Lower leg skin (tissue), 3 donors: ENCODE data around the gene MUC12.
"Not testable (repeated sequence)": the region's sequence is repeated elsewhere in the genome, so short reads cannot be mapped to it uniquely, and the experiment has no call there.

Experiments
- CTCF ChIP-seq, 3 donors: fragments of 450-650 bp; IDR thresholded peaks; one replicate each; pipeline ENCODE4 v1.5.1; 2016; ENCODE audit warnings: antibody characterized with exemption in 3 of 3, mild to moderate bottlenecking in 3 of 3, moderate library complexity in 2 of 3
- POLR2A ChIP-seq, 2 donors: fragments of 450-650 bp; IDR thresholded peaks; one replicate each; pipeline ENCODE4 v1.6.1; 2016 to 2017; ENCODE audit warnings: antibody characterized with exemption in 2 of 2, mild to moderate bottlenecking in 1 of 2, moderate library complexity in 1 of 2

- not testable (repeated sequence) for TF ChIP-seq CTCF, POLR2A (IDR thresholded peaks at IDR 0.05)
Measured at GRCh38 chr7:101064176-101064550, 94.8 kb downstream of the MUC12 start.
